ENCODE results near the gene RYR3.

RYR3 gene

GRCh38 chr15:33636958-33637357 is 326.2 kb downstream of the RYR3 start:
- Histone ChIP-seq H3K27ac (no peak overlapping the region), H3K27me3 (ENCODE audit: insufficient read depth, low read depth) (no peaks in the 10 kb centered on the region), H3K79me2 (ENCODE audit: insufficient read depth, low read depth) (no peaks in the 10 kb centered on the region), H3K36me3 (ENCODE audit: insufficient read depth) (no peaks in the 10 kb centered on the region), H3K4me3 (IDR thresholded peaks at IDR 0.05; ENCODE audit: insufficient read depth, low read depth, low read length) (no peak overlapping the region), H3K4me2 (no peak overlapping the region), H3K4me1 (ENCODE audit: low read depth, poor library complexity, severe bottlenecking) (no peaks in the 10 kb centered on the region), H2AFZ (ENCODE audit: low read depth) (no peak overlapping the region), H3K9ac (no peak overlapping the region), H4K20me1 (ENCODE audit: insufficient read depth) (no peaks in the 10 kb centered on the region)
- TF ChIP-seq, protein P1, sequence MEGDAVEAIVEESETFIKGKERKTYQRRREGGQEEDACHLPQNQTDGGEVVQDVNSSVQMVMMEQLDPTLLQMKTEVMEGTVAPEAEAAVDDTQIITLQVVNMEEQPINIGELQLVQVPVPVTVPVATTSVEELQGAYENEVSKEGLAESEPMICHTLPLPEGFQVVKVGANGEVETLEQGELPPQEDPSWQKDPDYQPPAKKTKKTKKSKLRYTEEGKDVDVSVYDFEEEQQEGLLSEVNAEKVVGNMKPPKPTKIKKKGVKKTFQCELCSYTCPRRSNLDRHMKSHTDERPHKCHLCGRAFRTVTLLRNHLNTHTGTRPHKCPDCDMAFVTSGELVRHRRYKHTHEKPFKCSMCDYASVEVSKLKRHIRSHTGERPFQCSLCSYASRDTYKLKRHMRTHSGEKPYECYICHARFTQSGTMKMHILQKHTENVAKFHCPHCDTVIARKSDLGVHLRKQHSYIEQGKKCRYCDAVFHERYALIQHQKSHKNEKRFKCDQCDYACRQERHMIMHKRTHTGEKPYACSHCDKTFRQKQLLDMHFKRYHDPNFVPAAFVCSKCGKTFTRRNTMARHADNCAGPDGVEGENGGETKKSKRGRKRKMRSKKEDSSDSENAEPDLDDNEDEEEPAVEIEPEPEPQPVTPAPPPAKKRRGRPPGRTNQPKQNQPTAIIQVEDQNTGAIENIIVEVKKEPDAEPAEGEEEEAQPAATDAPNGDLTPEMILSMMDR (conservative IDR thresholded peaks at IDR 0.05; ENCODE audit: low read depth, low read length) = no peak

DNA sequence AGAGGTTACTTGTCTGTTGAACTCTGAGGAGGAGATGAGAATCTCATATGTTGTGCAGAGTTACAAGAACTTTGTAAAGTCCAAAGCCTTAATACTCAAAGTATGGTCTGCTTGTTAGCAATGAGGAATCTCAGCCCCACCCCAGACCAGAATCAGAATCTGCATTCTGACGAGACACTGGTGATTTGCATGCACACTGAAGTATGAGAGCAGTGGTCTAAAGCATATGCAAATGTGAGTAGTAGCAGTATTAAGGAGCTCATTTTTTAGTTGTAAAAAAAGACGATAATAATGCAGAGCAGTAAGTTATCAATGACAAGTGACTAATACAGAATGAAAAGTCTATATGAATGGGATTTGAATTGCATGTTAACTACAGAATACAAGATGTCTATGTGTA is 327.7 kb downstream of the RYR3 start:
- H3K9ac ChIP-seq = no peak overlapping the region
- no peak overlapping the region for H3K27ac ChIP-seq
- H2AFZ ChIP-seq (ENCODE audit: low read depth) = no peak overlapping the region
- H3K36me3 ChIP-seq (ENCODE audit: insufficient read depth) = no peaks in the 10 kb centered on the region
- H3K27me3 ChIP-seq (ENCODE audit: insufficient read depth, low read depth) = no peaks in the 10 kb centered on the region
- no peaks in the 10 kb centered on the region for H3K79me2 ChIP-seq (ENCODE audit: insufficient read depth, low read depth)
- H4K20me1 ChIP-seq (ENCODE audit: insufficient read depth) = no peaks in the 10 kb centered on the region
- H3K4me1 ChIP-seq (ENCODE audit: low read depth, poor library complexity, severe bottlenecking) = no peaks in the 10 kb centered on the region
- H3K4me2 ChIP-seq = no peak overlapping the region
- TF ChIP-seq, protein P1 (conservative IDR thresholded peaks at IDR 0.05; ENCODE audit: low read depth, low read length) = no peak
- H3K4me3 ChIP-seq (IDR thresholded peaks at IDR 0.05; ENCODE audit: insufficient read depth, low read depth, low read length) = no peak overlapping the region

DNA sequence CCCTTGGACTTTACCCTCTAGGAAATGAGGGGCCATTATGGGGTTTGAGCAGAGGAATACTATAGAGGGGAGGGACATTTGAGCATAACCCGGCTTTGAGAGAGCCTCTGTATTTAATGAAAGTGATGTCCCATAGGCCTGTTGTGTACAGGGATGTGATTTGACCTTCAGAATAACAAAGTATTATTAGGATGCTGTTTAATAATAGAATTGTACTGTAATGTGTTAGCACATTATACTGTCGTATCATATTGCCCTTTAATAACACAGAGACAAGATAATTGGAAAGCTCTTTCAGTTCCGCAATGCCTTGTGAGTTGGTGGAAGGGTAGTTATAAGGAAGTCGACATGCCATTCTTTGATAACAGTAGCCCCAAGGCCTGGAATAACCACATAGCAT is 328.3 kb downstream of the RYR3 start:
- no peaks in the 10 kb centered on the region for H3K79me2 ChIP-seq (ENCODE audit: insufficient read depth, low read depth)
- H3K27ac ChIP-seq = no peak overlapping the region

DNA sequence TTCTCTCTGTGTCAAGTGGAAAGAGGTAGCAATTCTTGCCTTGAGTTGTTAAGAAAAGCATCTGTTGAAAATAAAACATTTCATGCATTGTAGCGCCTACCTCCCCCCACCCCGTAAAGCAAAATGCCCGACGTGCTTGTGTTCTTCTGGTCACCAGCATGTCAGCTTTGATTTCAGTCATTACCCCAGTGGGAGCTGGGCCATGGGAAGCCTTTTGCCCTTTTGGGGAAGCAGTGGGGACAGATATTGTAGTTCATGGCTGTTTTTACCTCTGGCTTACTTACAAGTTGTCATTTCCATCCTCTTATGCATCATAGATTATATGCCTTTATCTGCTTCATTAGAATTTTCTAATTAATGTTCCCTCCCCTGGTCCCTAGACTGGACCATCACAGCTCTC is 328.7 kb downstream of the RYR3 start:
- H3K36me3 ChIP-seq (ENCODE audit: insufficient read depth) = no peaks in the 10 kb centered on the region
- H3K4me3 ChIP-seq (IDR thresholded peaks at IDR 0.05; ENCODE audit: insufficient read depth, low read depth, low read length) = no peak overlapping the region
- H3K27ac ChIP-seq = no peak overlapping the region
- no peak overlapping the region for H3K9ac ChIP-seq
- no peaks in the 10 kb centered on the region for H3K27me3 ChIP-seq (ENCODE audit: insufficient read depth, low read depth)
- TF ChIP-seq, protein P1 (conservative IDR thresholded peaks at IDR 0.05; ENCODE audit: low read depth, low read length) = no peak
- no peaks in the 10 kb centered on the region for H3K79me2 ChIP-seq (ENCODE audit: insufficient read depth, low read depth)
- H3K4me2 ChIP-seq = no peak overlapping the region
- no peak overlapping the region for H2AFZ ChIP-seq (ENCODE audit: low read depth)
- H3K4me1 ChIP-seq (ENCODE audit: low read depth, poor library complexity, severe bottlenecking) = no peaks in the 10 kb centered on the region
- H4K20me1 ChIP-seq (ENCODE audit: insufficient read depth) = no peaks in the 10 kb centered on the region

More for the DNA sequence above, 328.3 kb downstream of the RYR3 start:
- Histone ChIP-seq H3K4me2 (no peak overlapping the region), H3K4me3 (IDR thresholded peaks at IDR 0.05; ENCODE audit: insufficient read depth, low read depth, low read length) (no peak overlapping the region), H3K27me3 (ENCODE audit: insufficient read depth, low read depth) (no peaks in the 10 kb centered on the region), H3K9ac (no peak overlapping the region), H4K20me1 (ENCODE audit: insufficient read depth) (no peaks in the 10 kb centered on the region), H2AFZ (ENCODE audit: low read depth) (no peak overlapping the region), H3K4me1 (ENCODE audit: low read depth, poor library complexity, severe bottlenecking) (no peaks in the 10 kb centered on the region), H3K36me3 (ENCODE audit: insufficient read depth) (no peaks in the 10 kb centered on the region)
- TF ChIP-seq, protein P1 (conservative IDR thresholded peaks at IDR 0.05; ENCODE audit: low read depth, low read length) = no peak
